Measurements from ENCODE around the gene B4GALNT4.

The B4GALNT4 gene

DNA sequence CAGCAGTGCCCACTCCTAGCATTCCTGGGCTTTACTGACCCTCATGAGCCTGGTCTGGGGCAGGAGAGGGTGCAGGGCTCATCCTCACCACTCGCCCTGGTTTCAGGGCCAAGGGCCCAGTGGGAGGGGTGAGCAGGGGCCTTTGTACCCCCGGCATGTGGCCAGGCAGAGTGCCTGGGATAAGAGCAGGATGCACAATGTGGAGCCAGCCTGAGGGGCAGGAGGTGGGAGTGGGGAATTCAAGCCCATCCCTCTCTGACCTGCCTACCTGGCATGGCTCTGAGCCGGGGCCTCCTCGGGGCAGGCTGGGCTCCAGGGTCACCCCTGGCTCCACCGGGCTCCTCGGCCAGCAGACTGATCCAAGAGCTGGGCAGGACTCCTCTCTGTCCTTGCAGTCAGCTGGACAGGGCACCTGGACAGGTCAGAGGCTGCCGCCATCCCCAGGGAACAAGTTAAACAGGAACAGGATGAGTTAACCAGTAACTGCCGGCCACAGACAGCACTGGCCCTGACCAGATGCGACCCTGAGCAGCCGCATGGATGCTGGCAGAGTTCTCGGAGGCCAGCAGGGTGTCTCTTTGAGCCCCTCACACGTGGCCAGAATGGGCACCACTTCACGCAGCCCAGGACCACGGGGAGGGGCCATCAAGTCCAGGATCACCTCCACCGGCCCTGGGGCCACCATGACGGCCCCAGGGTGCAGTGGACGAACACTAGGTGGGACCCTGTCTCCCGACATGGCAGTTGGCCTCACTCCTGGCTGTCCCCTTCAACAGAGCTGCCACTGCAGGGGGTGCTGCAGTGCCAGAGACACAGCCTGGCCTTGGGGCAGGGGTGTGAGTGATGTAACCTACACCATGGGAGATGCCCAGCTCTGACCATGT lies 40.5 kb downstream of the B4GALNT4 start:
- TF ChIP-seq CTCF (IDR thresholded peaks at IDR 0.05), result no peak

GRCh38 chr11:412641-413119 lies 43.4 kb downstream of the B4GALNT4 start:
- TF ChIP-seq CTCF (IDR thresholded peaks at IDR 0.05), result no peak

DNA sequence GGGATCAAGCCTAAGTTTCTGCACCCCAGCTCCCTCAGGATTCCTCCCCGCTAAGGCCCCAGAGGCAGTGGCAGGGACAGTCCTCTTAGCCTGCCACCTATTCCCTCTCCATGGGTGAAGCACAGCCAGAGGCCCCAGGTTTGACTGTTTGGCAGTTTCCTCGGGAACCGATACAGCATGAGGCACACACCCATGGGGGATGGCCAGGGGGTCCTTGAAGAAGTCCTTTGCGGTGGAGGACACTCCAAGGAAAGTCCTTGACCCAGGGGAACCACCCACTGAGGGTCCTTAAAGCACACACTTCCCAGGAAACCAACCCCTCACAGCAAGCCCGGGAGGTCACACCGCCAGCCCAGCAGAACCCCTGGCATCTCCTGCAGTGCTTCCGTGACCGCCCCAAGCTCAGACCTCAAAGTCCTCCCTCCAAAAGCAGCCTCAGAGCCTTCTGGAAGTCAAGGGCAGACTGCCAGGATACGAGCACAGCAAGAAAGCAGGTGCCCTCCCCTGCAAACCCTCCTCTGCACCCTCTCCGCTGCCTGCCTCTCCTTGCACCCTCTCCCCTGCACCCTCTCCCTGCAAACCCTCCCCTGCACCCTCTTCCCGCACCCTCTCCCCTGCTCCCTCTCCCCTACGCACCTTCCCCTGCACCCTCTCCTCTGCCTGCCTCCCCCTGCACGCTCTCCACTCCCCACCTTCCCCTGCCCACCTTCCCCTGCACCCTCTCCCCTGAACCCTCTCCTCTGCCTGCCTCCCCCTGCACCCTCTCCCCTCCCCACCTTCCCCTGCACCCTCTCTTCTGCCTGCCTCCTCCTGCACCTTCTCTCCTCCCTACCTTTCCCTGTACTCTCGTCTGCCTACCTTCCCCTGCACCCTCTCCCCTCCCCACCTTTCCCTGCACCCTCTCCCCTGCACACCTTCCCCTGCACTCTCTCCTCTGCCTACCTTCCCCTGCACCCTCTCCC lies 44.1 kb downstream of the B4GALNT4 start:
- no peak for TF ChIP-seq CTCF (IDR thresholded peaks at IDR 0.05)

- TF ChIP-seq CTCF (IDR thresholded peaks at IDR 0.05), result no peak
These were observed 45.1 kb downstream of the B4GALNT4 start for GRCh38 chr11:414318-414857.

- TF ChIP-seq CTCF (IDR thresholded peaks at IDR 0.05), result no peak
These were observed 46.3 kb downstream of the B4GALNT4 start for GRCh38 chr11:415640-416041.

DNA sequence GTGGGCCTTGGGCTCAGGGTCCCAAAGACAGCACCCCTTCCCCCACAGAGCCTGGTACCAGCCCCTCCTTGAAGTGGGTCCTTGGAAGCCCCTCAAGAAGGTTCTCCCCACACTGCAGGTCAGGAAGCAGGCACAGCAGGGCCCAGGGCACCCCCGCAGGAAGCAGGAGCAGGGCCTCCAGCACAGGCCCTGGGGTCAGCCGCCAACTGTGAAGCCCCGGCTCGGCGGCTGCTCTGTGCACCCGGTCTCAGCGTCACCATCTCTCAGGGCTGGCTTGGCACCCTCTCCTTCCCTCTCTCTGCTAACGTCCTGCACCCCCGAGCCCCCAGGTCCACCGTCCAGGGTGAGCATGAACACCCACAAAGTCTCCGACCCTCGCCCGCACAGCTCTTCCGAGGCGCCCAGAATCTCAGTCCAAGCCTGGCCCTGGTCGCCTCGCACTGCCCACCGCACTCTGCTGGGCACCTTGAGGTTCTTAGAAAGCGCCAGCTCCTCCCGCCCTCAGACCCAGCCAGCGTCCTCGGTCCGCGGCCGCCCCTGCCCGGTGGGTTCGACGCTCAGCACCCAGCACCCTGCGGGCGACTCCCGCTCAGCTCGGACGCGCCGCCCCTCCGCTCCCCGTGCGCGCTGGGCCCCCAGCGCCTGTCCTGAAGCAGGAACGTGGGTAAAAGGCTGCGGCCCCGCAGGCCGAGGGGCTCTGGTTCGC lies 46.9 kb downstream of the B4GALNT4 start:
- TF ChIP-seq CTCF (IDR thresholded peaks at IDR 0.05), result no peak
